22Rv1 (cell line): ENCODE measurements around the gene ANXA2.

ENCODE experiments used
- ZFX ChIP-seq: fragments of 450-650 bp; IDR thresholded peaks from 2 replicates; pipeline ENCODE4 v1.6.1; 2017; ENCODE audit warnings: antibody characterized with exemption, borderline replicate concordance
- TF ChIP-seq, protein P1 (sequence below): fragments of 450-650 bp; IDR thresholded peaks from 2 replicates; pipeline ENCODE4 v1.5.1; 2017; ENCODE audit warnings: mild to moderate bottlenecking

DNA sequence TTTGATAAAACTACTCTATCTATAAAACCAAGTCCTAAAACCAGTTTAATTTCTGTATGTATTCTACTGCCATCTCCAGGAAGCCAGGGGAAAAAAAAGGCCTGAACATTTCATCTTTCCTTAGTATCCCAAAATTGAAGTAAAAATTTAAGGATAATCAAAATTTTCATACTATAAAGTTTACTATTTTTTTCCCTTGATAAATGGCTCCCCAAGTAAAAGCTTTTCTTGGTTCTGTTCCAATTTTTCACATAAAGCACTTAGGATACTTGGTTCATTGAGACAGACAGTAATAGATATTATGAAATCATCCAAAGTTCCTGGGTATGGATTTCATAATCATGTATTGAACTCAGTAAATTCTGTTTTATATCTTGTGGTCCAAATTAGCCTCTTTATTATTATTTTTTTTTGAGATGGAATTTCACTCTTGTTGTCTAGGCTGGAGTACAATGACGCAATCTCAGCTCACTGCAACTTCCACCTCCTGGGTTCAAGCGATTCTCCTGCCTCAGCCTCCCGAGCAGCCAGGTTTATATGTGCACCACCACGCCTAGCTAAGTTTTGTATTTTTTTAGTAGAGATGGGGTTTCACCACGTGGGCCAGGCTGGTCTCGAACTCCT lies 46.6 kb upstream of the ANXA2 start:
- TF ChIP-seq, protein P1, sequence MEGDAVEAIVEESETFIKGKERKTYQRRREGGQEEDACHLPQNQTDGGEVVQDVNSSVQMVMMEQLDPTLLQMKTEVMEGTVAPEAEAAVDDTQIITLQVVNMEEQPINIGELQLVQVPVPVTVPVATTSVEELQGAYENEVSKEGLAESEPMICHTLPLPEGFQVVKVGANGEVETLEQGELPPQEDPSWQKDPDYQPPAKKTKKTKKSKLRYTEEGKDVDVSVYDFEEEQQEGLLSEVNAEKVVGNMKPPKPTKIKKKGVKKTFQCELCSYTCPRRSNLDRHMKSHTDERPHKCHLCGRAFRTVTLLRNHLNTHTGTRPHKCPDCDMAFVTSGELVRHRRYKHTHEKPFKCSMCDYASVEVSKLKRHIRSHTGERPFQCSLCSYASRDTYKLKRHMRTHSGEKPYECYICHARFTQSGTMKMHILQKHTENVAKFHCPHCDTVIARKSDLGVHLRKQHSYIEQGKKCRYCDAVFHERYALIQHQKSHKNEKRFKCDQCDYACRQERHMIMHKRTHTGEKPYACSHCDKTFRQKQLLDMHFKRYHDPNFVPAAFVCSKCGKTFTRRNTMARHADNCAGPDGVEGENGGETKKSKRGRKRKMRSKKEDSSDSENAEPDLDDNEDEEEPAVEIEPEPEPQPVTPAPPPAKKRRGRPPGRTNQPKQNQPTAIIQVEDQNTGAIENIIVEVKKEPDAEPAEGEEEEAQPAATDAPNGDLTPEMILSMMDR = peak; percentile 47
- no peak for TF ChIP-seq ZFX
